ENCODE results near the gene NLE1.
A peak's percentile ranks its signal among the peaks of the same experiment; 100 is the strongest.
"Not testable (repeated sequence)": the region's sequence is repeated elsewhere in the genome, so short reads cannot be mapped to it uniquely, and the experiment has no call there.

NLE1 gene

GRCh38 chr17:35119370-35120165, 22.5 kb downstream of the NLE1 start, which contains the start of gene RAD51D:
RAD51D (minus strand) TSS chr17:35119860; CDS start chr17:35119613, 247 bp downstream.
- no peak for TF ChIP-seq CTCF (conservative IDR thresholded peaks at IDR 0.05; ENCODE audit: control insufficient read depth, insufficient read depth, low read depth, low read length)
- H3K4me3 ChIP-seq (ENCODE audit: control insufficient read depth, low read depth, low read length): peak within 1 kb of the TSS; percentile 84
- DNase-seq (ENCODE audit: low read depth): peak; percentile 46

- no peak overlapping the region for H3K4me3 ChIP-seq (ENCODE audit: control insufficient read depth, low read depth, low read length)
- TF ChIP-seq CTCF (conservative IDR thresholded peaks at IDR 0.05; ENCODE audit: control insufficient read depth, insufficient read depth, low read depth, low read length): peak; percentile 28
- peak; percentile 46 for DNase-seq (ENCODE audit: low read depth)
Observed at GRCh38 chr17:35117984-35118383, 24.1 kb downstream of the NLE1 start.

- no peak for TF ChIP-seq CTCF (conservative IDR thresholded peaks at IDR 0.05; ENCODE audit: control insufficient read depth, insufficient read depth, low read depth, low read length)
- no peak for DNase-seq (ENCODE audit: low read depth)
- H3K4me3 ChIP-seq (ENCODE audit: control insufficient read depth, low read depth, low read length): no peak overlapping the region
Observed at GRCh38 chr17:35116845-35117244, 25.3 kb downstream of the NLE1 start.

- not testable (repeated sequence) for DNase-seq (ENCODE audit: low read depth); H3K4me3 ChIP-seq (ENCODE audit: control insufficient read depth, low read depth, low read length)
Observed at GRCh38 chr17:35110791-35111190, 31.3 kb downstream of the NLE1 start.

GRCh38 chr17:35104844-35105450, 37.2 kb downstream of the NLE1 start:
- no peak for DNase-seq (ENCODE audit: low read depth)
- no peak overlapping the region for H3K4me3 ChIP-seq (ENCODE audit: control insufficient read depth, low read depth, low read length)
- no peak for TF ChIP-seq CTCF (conservative IDR thresholded peaks at IDR 0.05; ENCODE audit: control insufficient read depth, insufficient read depth, low read depth, low read length)

GRCh38 chr17:35103271-35103670, 38.8 kb downstream of the NLE1 start:
- no peak for DNase-seq (ENCODE audit: low read depth)
- H3K4me3 ChIP-seq (ENCODE audit: control insufficient read depth, low read depth, low read length): no peak overlapping the region
- TF ChIP-seq CTCF (conservative IDR thresholded peaks at IDR 0.05; ENCODE audit: control insufficient read depth, insufficient read depth, low read depth, low read length): no peak

- DNase-seq (ENCODE audit: low read depth): no peak
- no peak for TF ChIP-seq CTCF (conservative IDR thresholded peaks at IDR 0.05; ENCODE audit: control insufficient read depth, insufficient read depth, low read depth, low read length)
- no peak overlapping the region for H3K4me3 ChIP-seq (ENCODE audit: control insufficient read depth, low read depth, low read length)
Observed at GRCh38 chr17:35101725-35102124, 40.4 kb downstream of the NLE1 start.

All from fibroblast of mammary gland (primary cell).